ENCODE measurements around the gene C1orf210.

Gene C1orf210

DNA sequence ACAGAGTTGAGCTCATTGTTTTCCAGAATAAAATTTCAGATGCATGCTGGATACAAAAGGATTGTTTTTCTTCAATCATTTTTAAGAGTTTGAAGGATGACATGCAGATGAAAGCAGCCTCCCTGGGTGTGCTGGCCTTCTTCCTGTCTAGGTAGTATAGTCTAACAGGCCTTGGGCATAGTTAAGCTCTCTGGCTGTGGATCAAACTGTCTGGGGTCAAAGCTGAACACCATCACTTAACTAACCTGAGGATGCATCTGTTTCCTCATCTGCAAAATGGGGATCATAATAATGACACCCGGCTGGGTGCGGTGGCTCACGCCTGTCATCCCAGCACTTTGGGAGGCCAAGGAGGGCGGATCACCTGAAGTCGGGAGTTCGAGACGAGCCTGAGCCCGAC lies 9.4 kb upstream of the C1orf210 start:
- no peak for DNase-seq (ENCODE audit: low spot score)

DNA sequence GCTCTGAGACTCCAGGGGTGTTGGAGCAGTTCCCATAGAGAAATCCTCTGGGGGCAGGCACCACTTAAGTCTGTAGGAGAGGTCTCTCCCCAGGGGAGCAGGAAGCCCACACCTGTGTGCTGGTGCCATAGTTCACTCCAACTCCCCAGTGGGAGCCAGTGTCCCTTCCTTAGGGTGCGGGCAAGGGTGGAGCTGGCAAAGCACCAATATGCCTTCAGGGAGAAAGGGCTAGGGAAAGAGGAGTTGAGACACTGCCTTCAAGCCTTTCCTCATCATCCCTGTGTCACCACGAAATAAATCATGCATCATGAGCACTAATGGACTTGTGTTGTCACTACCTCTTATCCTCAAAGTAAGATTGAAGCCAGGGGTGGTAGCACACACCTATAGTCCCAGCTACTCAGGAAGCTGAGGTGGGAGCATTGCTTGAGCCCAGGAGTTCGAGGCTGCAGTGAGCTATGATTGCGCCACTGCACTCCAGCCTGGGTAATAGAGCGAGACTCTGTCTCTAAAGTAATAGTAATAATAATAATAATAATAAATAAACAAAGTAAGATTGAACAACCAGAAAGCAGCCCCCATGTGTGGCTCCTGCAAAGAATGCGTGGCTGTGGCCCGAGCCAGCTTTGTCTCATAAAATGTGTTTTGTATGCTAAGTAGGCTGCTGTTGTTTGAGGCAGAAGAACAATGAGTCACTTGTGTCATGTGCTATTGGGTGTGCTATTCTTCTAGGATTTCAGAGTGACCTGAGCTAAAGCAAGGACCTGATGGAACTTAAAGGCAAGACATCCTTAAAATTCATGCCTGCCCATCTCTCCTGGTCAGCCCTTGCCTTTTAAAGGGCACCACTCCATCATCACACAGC lies 8.7 kb upstream of the C1orf210 start:
- no peak for DNase-seq (ENCODE audit: low spot score)

GRCh38 chr1:43293176-43293575 lies 7.8 kb upstream of the C1orf210 start:
- DNase-seq (ENCODE audit: low spot score) = no peak

DNA sequence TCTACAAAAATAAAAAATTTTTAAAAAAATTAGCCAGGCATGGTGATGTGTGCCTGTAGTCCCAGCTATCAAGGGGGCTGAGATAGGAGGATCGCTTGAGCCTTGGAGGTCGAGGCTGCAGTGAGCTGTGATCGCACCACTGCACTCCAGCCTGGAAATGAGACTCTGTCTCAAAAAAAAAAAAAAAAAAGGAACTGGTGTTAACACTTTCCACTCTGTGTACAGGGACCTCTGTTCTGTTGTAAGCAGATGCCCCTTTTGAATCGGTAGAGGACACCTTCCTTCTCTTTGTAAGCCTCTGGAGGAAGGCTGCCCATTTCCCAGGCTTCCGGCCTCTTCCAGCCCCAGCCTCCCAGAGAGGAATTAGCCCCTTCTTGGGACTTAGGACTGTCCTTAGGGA lies 7.3 kb upstream of the C1orf210 start:
- DNase-seq (ENCODE audit: low spot score) = no peak

DNA sequence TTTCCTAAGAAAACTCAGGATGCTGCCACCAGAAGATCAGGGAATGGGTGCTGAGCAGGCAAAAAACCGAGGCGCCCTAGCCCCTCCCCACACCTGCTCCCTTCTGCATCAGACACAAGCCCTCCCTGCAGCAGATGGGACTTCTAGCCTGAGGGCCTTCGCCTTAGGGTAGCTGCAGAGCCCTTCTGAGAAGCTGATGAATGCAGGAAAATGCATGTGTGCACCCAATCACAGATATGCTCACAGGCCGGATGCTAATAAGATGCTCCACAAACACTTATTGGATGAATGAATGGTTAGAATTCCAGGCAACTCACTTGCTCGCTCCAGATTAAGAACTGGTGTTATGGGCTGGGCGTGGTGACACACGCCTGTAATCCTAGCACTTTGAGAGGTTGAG lies 6.8 kb upstream of the C1orf210 start:
- no peak for DNase-seq (ENCODE audit: low spot score)

DNA sequence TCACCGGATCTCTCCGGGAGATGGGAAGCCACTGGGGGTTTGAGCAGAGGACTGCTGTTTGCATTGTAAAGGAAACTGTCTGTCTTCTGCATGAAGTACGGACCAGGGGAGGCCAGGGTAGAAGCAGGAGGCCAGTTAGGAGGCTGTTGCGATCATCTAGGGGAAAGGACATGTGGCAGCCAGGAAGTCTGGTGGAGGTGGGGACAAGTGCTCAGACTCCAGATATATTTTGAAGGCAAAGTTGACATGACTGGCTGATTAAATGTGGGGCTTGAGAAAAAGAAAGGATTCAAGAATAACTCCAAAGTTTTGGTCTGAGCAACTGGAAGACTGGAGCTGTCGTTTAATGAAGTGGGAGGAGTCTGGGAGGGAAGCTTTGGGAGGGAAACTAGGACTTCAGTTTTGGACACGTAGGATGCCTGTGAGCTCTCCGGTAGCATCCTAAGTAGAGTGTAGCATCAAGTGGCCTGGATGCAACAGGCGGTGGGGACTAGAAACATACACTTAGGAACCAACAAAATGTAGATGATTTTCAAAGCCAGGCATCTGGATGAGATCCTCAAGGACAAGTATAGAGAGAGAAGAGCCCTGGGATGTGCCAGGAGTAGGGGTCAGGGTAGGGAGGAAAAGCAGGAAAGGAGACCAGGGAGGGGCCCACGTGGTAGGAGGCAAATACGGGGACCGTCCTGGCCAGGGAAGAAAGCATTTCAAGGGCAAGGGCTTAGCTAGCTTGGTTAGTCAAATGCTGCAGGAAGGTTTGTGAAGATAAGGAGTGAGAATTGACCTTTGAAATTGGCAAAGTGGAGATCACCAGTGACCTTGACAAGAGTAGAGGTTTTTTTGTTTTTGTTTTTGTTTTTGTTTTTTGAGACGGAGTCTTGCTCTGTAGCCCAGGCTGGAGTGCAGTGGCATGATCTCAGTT lies 3.7 kb upstream of the C1orf210 start:
- DNase-seq (ENCODE audit: low spot score) = no peak

GRCh38 chr1:43288058-43288784 lies 2.8 kb upstream of the C1orf210 start:
- no peak for DNase-seq (ENCODE audit: low spot score)

- no peak for DNase-seq (ENCODE audit: low spot score)
These were observed 1.2 kb upstream of the C1orf210 start for GRCh38 chr1:43286533-43286932.

DNA sequence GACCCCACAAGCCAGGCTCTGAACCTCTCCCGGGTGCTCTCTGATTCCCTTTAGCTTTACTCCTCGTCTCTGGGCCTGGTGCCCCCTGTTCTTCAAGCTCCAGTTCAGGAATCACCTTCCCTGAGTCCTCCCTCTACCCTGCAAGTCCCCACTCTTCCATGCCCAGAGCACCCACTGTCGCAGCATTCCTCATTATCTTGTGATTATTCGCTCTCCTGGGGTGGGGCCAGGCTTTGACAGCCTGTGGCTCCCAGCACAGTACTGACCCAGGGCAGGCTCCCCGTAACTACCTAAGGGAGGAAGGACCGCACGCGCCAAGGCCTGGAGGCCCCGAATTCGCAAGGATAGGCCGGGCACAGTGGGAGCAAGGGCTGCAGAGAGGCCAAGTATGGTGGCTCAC lies 734 bp upstream of the C1orf210 start:
- DNase-seq (ENCODE audit: low spot score) = no peak

DNA sequence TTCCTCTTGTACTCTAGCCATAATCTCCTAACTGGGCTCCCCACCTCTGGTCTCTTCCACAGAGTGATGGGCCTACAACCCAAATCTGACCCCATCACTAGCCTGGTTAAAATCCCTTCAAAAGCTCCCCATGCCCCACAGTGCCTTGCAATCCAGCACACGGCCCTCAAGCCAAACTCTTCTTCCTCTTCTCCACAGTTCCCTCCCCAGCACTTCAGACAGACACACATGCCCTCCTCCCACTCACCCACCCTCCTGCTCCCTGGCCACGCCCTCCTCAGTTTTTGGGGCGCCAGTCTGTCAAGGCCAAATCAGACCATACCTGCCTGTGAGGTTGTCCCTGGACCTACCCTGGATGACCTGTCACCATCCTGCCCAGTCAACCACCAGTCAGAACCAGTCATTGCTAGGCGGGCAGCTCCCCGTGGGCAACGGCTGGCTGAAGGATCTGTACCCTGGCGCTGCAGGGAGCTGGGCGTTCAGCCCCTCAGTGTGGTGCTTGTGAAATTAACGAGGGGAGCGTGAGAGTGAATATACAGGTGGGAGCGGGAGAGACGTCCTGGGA lies 753 bp downstream of the C1orf210 start:
- DNase-seq (ENCODE audit: low spot score) = no peak

DNA sequence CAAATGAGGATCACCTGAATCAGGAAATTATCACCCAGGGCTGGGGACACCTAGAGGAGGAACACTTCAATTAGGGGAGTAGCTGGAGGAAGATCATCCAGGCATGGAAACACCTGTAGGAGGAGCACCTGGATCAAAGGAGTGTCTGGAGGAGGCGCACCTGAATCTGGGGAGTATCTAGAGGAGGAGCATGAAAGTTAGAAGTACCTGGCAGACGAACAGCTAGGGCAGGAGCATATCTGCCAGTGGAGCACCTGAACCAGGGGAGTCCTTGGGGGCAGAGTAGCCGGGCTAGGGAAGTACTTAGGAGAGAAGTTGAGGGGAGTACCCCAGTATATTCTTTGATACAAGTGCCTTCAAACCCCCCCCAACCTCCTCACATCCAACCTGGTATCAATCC lies 1.3 kb downstream of the C1orf210 start:
- DNase-seq (ENCODE audit: low spot score) = no peak

DNA sequence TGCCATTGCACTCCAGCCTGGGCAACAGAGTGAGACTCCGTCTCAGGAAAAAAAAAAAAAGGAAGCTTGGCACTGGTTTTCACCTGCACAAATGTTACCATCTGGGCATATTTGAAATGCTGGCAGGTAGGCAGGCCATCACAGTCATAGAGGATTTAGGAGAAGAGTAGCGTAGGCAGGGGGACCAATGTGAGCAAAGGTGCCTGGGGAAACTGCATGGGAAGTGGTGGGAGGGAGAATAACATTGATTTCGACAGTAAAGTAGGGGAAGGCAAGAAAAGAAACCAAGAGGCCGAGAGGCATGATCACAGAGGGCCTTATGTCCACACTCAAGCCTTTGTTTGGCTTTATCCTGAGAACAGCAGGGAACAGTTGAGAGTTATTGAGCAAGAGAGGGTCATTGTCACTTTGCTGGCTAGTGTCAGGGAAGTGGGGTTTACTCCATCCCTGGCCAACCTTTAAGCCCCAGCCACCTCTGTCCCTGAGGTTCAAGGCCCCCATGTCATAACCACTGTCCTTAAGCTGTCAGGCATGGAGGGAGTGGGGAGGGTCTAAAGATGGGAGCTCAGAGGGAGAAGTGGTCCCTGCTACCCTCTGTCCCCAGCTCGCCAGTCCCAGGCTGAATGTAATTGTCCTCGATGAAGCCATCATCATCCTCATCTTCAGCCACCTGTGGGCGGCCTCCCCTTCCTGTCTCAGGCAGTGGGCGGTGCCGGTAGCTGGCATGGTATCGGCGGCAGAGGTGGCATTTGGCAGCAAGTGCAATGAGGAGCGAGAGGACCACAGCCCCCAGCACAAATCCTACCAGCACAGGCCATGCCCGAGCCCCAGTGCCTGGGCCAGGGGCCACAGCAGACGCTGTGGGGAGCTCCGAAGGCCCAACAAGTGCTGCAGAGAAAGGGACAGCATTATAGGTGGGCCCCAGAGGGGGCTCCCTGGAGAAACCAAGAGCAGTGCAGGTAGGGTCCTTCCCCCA lies 2.9 kb downstream of the C1orf210 start:
- no peak for DNase-seq (ENCODE audit: low spot score)

- DNase-seq (ENCODE audit: low spot score) = no peak
These were observed 4.7 kb downstream of the C1orf210 start for GRCh38 chr1:43280692-43281091.

DNA sequence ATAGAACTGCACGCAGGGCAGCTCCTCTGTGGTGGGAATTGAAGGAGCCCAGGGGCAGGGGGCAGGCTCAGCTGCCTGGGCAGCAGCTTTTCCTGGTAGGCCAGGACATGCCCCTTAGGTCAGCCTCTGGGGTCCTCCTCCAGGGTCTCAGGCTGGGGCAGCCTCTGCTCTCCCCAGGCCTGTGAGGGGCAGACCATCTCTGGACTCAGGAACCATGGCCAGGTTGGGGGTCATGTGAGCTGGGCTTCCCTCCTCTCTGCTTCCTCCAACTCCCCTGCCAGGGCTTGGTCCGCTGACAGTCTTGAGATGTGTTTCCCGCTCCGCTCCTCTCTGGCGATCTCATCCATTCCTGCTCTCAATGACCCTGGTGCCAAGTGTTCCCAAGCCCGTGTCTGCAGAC lies 5.7 kb downstream of the C1orf210 start:
- no peak for DNase-seq (ENCODE audit: low spot score)

DNA sequence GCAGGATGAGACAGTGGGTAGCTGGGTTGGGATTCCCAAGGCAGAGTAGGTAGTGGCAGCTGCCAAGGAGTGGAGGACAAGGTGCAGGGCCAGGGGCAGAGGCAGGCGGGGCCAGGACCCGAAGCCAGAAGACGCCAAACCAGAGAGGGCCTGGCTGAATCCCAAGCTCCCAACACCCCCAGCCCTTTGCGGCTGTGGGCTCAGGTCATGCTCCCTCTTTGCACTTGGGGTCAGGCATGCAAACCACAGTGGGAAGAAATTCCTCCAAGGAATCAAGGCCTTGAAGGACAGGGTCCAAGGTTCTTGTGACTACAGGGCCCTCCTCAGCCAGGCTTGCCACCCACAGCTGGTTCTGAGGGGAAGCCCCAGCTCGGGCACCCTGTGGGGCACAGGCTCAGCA lies 6.2 kb downstream of the C1orf210 start:
- no peak for DNase-seq (ENCODE audit: low spot score)

GRCh38 chr1:43277116-43277876 lies 8.1 kb downstream of the C1orf210 start:
- no peak for DNase-seq (ENCODE audit: low spot score)

GRCh38 chr1:43276673-43277072 lies 8.7 kb downstream of the C1orf210 start:
- no peak for DNase-seq (ENCODE audit: low spot score)

- DNase-seq (ENCODE audit: low spot score) = no peak
These were observed 9.4 kb downstream of the C1orf210 start for GRCh38 chr1:43275826-43276620.

- DNase-seq (ENCODE audit: low spot score) = no peak
These were observed 10.6 kb downstream of the C1orf210 start for GRCh38 chr1:43274804-43275180.

Data from left forelimb (tissue), 1 donor.